Endothelial cell of umbilical vein (primary cell): ENCODE results near the gene SELENOH. TPM values are rescaled to one million over a fixed set of nuclear protein-coding genes. Genes with fewer than 3 reads are reported as not detected.
A peak's percentile ranks its signal among the peaks of the same experiment; 100 is the strongest.

Experiments
- BruUV-seq: library from RNA; stranded (reverse); fragments of 400-500 nt; replicated peaks from 2 replicates; lab custom pipeline; 2021; lab: Mats Ljungman, UMichigan
- CTCF ChIA-PET: fragments of 300-600, 350-600 bp; sonication (Branson Sonifier 250); formaldehyde crosslinking; loops from one replicate; lab custom pipeline; 2021; ENCODE audit warnings: antibody characterized with exemption, inconsistent platforms; lab: Charles Lee
- POLR2A ChIA-PET: fragments of 300-600, 350-600 bp; sonication (Branson Sonifier 250); formaldehyde crosslinking; loops from one replicate; lab custom pipeline; 2021; ENCODE audit warnings: antibody characterized with exemption, inconsistent platforms; lab: Charles Lee
- DNase-seq: peaks from one replicate; pipeline ENCODE4 v3.0.0-alpha.2; 2011; ENCODE audit warnings: low read depth, low spot score
- FAIRE-seq: peaks from 2 replicates; lab custom pipeline; 2011; peaks lifted over from hg19 to GRCh38; lab: Jason Lieb, UNC
- H2AFZ ChIP-seq: 2 replicates; pipeline ENCODE4 v1.6.0; 2012; ENCODE audit warnings: low read depth, low read length, control low read depth, inconsistent platforms
- H3K27ac ChIP-seq: 2 replicates; pipeline ENCODE4 v1.5.1; 2011; ENCODE audit warnings: low read depth, mild to moderate bottlenecking, control low read depth, low read length, moderate library complexity; ENCODE audit not compliant: insufficient read depth
- H3K27me3 ChIP-seq, 2 experiments: 2 replicates each; pipeline versions ENCODE4 v1.6.0 to v1.6.1; 2011; ENCODE audit warnings: low read length in 2 of 2, mixed read lengths in 1 of 2; ENCODE audit not compliant: control insufficient read depth in 2 of 2, insufficient read depth in 2 of 2
- H3K36me3 ChIP-seq, 2 experiments: 2 replicates in 1 of 2; 3 replicates in 1 of 2; pipeline ENCODE4 v1.5.1; 2011; ENCODE audit warnings: low read length in 2 of 2, mild to moderate bottlenecking in 1 of 2, moderate library complexity in 1 of 2; ENCODE audit not compliant: control insufficient read depth in 2 of 2, insufficient read depth in 2 of 2; ENCODE audit errors: extremely low read depth in 1 of 2
- H3K4me1 ChIP-seq: 3 replicates; pipeline ENCODE4 v1.5.1; 2011; ENCODE audit warnings: mild to moderate bottlenecking, low read length; ENCODE audit not compliant: control insufficient read depth, insufficient read depth; ENCODE audit errors: extremely low read depth
- H3K4me2 ChIP-seq: 2 replicates; pipeline ENCODE4 v1.6.1; 2011; ENCODE audit warnings: low read length, control low read depth, mixed read lengths; ENCODE audit not compliant: insufficient read depth
- H3K4me3 ChIP-seq, 3 experiments: fragments of 200-600 bp in 1 of 3; sonication (generic), shearing (Covaris generic) in 1 of 3; replicated peaks in 1 of 3; 2 replicates each; pipeline ENCODE4 v1.5.1; 2011 to 2016; ENCODE audit warnings: control low read depth in 3 of 3, low read length in 3 of 3, mild to moderate bottlenecking in 2 of 3, inconsistent platforms in 1 of 3, low read depth in 1 of 3, moderate library complexity in 1 of 3; ENCODE audit not compliant: insufficient read depth in 1 of 3
- H3K79me2 ChIP-seq: 2 replicates; pipeline ENCODE4 v1.6.0; 2012; ENCODE audit warnings: low read length, inconsistent platforms; ENCODE audit not compliant: control insufficient read depth, insufficient read depth
- H3K9ac ChIP-seq: replicated peaks from 2 replicates; pipeline ENCODE3; 2011; ENCODE audit warnings: low read length, control low read depth; ENCODE audit not compliant: insufficient read depth; ENCODE audit errors: extremely low read depth
- H3K9me1 ChIP-seq: replicated peaks from 3 replicates; pipeline ENCODE4 v1.6.0; 2011; ENCODE audit warnings: mild to moderate bottlenecking, low read length; ENCODE audit not compliant: control insufficient read depth, insufficient read depth; ENCODE audit errors: extremely low read depth
- H3K9me3 ChIP-seq: replicated peaks from 2 replicates; pipeline ENCODE4 v1.5.1; 2012; ENCODE audit warnings: low read length, inconsistent platforms; ENCODE audit not compliant: control insufficient read depth, insufficient read depth
- H4K20me1 ChIP-seq: replicated peaks from 2 replicates; pipeline ENCODE3; 2011; ENCODE audit warnings: mild to moderate bottlenecking, low read length; ENCODE audit not compliant: control insufficient read depth, insufficient read depth; ENCODE audit errors: extremely low read depth
- CTCF ChIP-seq, 2 donors: IDR thresholded peaks; 1 replicate in 1 of 2; 2 replicates in 1 of 2; pipeline ENCODE4 v1.5.1; 2011; ENCODE audit warnings: low read length in 2 of 2, mild to moderate bottlenecking in 2 of 2, moderate library complexity in 2 of 2, control low read depth in 1 of 2, inconsistent platforms in 1 of 2, low read depth in 1 of 2; ENCODE audit not compliant: insufficient read depth in 1 of 2; ENCODE audit errors: extremely low read depth in 1 of 2
- EZH2 ChIP-seq: IDR thresholded peaks from 2 replicates; pipeline ENCODE4 v1.6.1; 2012; ENCODE audit warnings: borderline replicate concordance, low read depth, mild to moderate bottlenecking, moderate library complexity, low read length, inconsistent platforms; ENCODE audit not compliant: severe bottlenecking
- FOS ChIP-seq: IDR thresholded peaks from 2 replicates; pipeline ENCODE4 v1.6.1; 2011; ENCODE audit warnings: mild to moderate bottlenecking, low read length, moderate library complexity, borderline replicate concordance; ENCODE audit not compliant: insufficient read depth
- GATA2 ChIP-seq: IDR thresholded peaks from 2 replicates; pipeline ENCODE4 v1.7.0; 2011; ENCODE audit warnings: low read depth, mild to moderate bottlenecking, moderate library complexity, mixed read lengths, low read length; ENCODE audit not compliant: insufficient read length, insufficient read depth
- JUN ChIP-seq: IDR thresholded peaks from 2 replicates; pipeline ENCODE4 v1.6.1; 2011; ENCODE audit warnings: borderline replicate concordance, low read depth; ENCODE audit not compliant: insufficient read length, insufficient read depth
- MAX ChIP-seq: IDR thresholded peaks from 2 replicates; pipeline ENCODE4 v1.6.1; 2011; ENCODE audit not compliant: insufficient read depth, insufficient read length
- MYC ChIP-seq: IDR thresholded peaks from one replicate; pipeline ENCODE4 v1.6.1; 2011; ENCODE audit warnings: mild to moderate bottlenecking, low read depth, low read length
- POLR2A ChIP-seq: IDR thresholded peaks from 2 replicates; pipeline ENCODE4 v1.6.1; 2012; ENCODE audit warnings: low read depth, mild to moderate bottlenecking, control low read depth, low read length
- POLR2AphosphoS5 ChIP-seq: IDR thresholded peaks from 2 replicates; pipeline ENCODE4 v1.6.1; 2012; ENCODE audit warnings: low read depth, mild to moderate bottlenecking, control low read depth, low read length, moderate library complexity; ENCODE audit not compliant: insufficient read depth
- dilution Hi-C: fragments of 300-500 bp; cut with MboI; formaldehyde crosslinking; loops from one replicate; pipeline ENCODE4 v1.15.0; 2019; ENCODE audit warnings: low sequenced_read_pairs; ENCODE audit not compliant: extremely low pct_ligation_motif_present
- intact Hi-C: fragments of 100-400 bp; cut with micrococcal nuclease; formaldehyde crosslinking; loops from one replicate; pipeline ENCODE4 v1.10.0; 2022
- polyA plus RNA-seq, 4 experiments: library from polyadenylated mRNA; depleted of rRNA in 3 of 4; stranded (reverse) in 3 of 4; unstranded in 1 of 4; fragments of >200 nt; gene quantifications; 2 replicates each; pipeline versions ENCODE4 v1.2.1 to v1.2.3, GENCODE V29; 2011 to 2012; ENCODE audit warnings: missing spikeins in 1 of 4
- total RNA-seq: library from RNA; stranded (reverse); gene quantifications from 2 replicates; pipeline ENCODE4 v1.2.3, GENCODE V29; 2021

Gene SELENOH
- total and polyA plus RNA-seq, 2 donors (not counting 3 experiments of a cell fraction or from before 2014, with no cell fraction given): 161 to 247 TPM

- no peak overlapping the region for H3K4me3 ChIP-seq
- H3K9ac ChIP-seq: no peak overlapping the region
- no peak for FAIRE-seq
- H3K9me3 ChIP-seq: no peaks in the 10 kb centered on the region
- no peak for TF ChIP-seq MYC
- no peak for TF ChIP-seq JUN
- TF ChIP-seq GATA2: no peak
- no peak for TF ChIP-seq POLR2A
- no peak for TF ChIP-seq CTCF (IDR thresholded peaks at IDR 0.05; ENCODE audit: extremely low read depth in 1 of 2, insufficient read depth in 1 of 2, low read depth in 1 of 2, low read length in 2 of 2)
- TF ChIP-seq FOS: no peak
- no peak for TF ChIP-seq EZH2
- no peak for TF ChIP-seq MAX
- no peak for TF ChIP-seq POLR2AphosphoS5
- peaks cover 62% of the 10 kb centered on the region for H3K4me1 ChIP-seq
- dilution Hi-C loops (no loop called here), intact Hi-C loops (no loop called here)
- no peak for DNase-seq
- peaks cover 96% of the 10 kb centered on the region for H3K79me2 ChIP-seq
- H3K27ac ChIP-seq: peak overlapping the region; percentile 18
- H3K4me2 ChIP-seq: peak overlapping the region; percentile 52
- H3K36me3 ChIP-seq: peaks cover 0 to 3% of the 10 kb centered on the region in 2 experiments
- peaks cover 8% of the 10 kb centered on the region for H4K20me1 ChIP-seq
- H3K9me1 ChIP-seq: no peaks in the 10 kb centered on the region
- CTCF ChIA-PET: interaction anchor here (2.2 to 3.2 kb wide), 3 partner anchors 11 to 28 kb away, joined by 6 to 41 read pairs (median 9); partner anchors contain the start of genes BTBD18 and CTNND1
- POLR2A ChIA-PET: interaction anchor here (0.7 kb wide), 1 partner anchor 10 kb away, joined by 4 read pairs; no protein-coding TSS in a partner anchor
- H3K27me3 ChIP-seq: no peaks in the 10 kb centered on the region
- no peak overlapping the region for H2AFZ ChIP-seq
- BruUV-seq: no TSS peak
These were observed 31.3 kb downstream of the SELENOH start for GRCh38 chr11:57772562-57772961.
